ENCODE data around the gene MUC6. TPM values are rescaled to one million over a fixed set of nuclear protein-coding genes. Genes with fewer than 3 reads are reported as not detected.

MUC6 gene
- total and polyA plus RNA-seq, 10 of the 15 experiments (the other 5 are each of a cell fraction or from before 2014, with no cell fraction given) = 0.03 TPM; not detected in 8

DNA sequence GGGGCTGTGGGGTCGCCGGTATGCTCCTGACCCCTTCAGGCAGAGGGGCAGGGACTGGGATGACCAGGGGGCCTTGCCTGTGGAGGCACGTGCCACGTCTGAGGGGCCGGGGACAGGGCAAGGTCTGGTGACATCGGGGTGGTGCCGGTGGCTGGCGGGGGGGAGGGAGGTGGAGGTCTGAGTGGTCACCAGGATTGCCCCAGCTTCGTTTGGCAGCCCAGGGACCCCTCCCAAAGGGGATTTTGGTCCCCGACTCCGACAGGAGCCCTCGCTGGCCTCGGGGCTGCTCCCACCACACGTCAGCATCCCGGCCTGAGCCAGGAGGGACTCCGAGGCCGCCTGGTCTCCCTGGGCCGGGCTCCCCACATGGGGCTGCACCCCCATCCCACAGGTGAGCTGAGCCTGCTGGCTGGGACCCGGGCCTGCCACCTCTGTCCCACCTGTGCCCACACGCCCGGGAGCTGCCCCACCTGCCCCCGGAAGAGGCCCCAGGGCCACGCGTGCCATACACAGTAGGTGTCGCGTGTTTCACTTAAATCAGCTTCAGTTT lies 1.1 kb upstream of the MUC6 start (continued):
- TF ChIP-seq SIX5 (IDR thresholded peaks at IDR 0.05; ENCODE audit: low read depth, low read length, severe bottlenecking) = no peak

DNA sequence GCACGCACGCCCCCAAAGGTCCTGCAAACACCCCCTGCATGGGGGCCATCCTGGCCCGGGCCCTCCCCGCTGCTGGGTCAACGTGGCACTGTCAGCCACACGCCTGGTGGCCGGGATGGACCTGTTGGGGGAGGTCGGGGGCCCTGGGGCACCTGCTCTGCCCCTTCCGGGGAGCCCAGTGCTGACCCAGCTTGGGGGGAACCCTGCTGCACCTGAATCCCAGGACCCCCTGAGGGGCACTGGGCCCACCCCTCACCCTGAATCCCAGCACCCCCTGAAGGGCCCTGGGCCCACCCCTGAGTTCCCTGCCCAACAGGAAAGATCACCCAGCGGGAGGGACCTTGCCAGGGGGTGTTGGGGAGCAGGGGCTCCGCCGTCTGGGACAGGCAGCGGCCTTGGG lies 413 bp upstream of the MUC6 start:
- ChIA-PET SMC1A (ENCODE audit: uncharacterized antibody, unreplicated experiment) (no interaction called here), CTCF (no interaction called here), RAD21 (ENCODE audit: unreplicated experiment) (no interaction called here), POLR2A (no interaction called here)
- Histone ChIP-seq H2AFZ (ENCODE audit: control insufficient read depth, low read depth, low read length) (no peak overlapping the region), H3K79me2 (ENCODE audit: control insufficient read depth, insufficient read depth, low read length) (no peaks in the 10 kb centered on the region), H3K4me3 (no peak overlapping the region), H3K27ac (ENCODE audit: control insufficient read depth, insufficient read depth) (no peak overlapping the region), H3K4me1 (ENCODE audit: control insufficient read depth, insufficient read depth, low read length) (no peaks in the 10 kb centered on the region), H3K27me3 (replicated peaks in 1 of 2; ENCODE audit: control insufficient read depth in 2 of 2, insufficient read depth in 2 of 2, low read length in 1 of 2) (no peaks in the 10 kb centered on the region), H3K36me3 (ENCODE audit: control insufficient read depth in 2 of 2, insufficient read depth in 2 of 2, low read length in 1 of 2) (no peaks in the 10 kb centered on the region), H3K9ac (ENCODE audit: control insufficient read depth, insufficient read depth, low read length) (no peak overlapping the region), H4K20me1 (ENCODE audit: control insufficient read depth, insufficient read depth) (no peaks in the 10 kb centered on the region), H3K4me2 (ENCODE audit: control insufficient read depth, insufficient read depth) (no peak overlapping the region), H3K9me3 (replicated peaks; ENCODE audit: control insufficient read depth, insufficient read depth, low read length) (no peaks in the 10 kb centered on the region)
- intact Hi-C loops (cut with micrococcal nuclease; ENCODE audit: unreplicated experiment) (no loop called here), in situ Hi-C loops (cut with MboI) (no loop called here)
- no peak for TF ChIP-seq CEBPB (IDR thresholded peaks at IDR 0.05; ENCODE audit: borderline replicate concordance in 1 of 2, low read depth in 2 of 2, low read length in 2 of 2)
- ATAC-seq (no peak), DNase-seq (ENCODE audit: low read depth, low spot score) (no peak), FAIRE-seq (no peak)
- WGBS (ENCODE audit: insufficient coverage, insufficient replicate concordance, low lambda C conversion rate, missing lambda C conversion rate) = 38% methylated on average over 11 of the region's 13 CpGs
- BruUV-seq (replicated peaks) = no TSS peak

DNA sequence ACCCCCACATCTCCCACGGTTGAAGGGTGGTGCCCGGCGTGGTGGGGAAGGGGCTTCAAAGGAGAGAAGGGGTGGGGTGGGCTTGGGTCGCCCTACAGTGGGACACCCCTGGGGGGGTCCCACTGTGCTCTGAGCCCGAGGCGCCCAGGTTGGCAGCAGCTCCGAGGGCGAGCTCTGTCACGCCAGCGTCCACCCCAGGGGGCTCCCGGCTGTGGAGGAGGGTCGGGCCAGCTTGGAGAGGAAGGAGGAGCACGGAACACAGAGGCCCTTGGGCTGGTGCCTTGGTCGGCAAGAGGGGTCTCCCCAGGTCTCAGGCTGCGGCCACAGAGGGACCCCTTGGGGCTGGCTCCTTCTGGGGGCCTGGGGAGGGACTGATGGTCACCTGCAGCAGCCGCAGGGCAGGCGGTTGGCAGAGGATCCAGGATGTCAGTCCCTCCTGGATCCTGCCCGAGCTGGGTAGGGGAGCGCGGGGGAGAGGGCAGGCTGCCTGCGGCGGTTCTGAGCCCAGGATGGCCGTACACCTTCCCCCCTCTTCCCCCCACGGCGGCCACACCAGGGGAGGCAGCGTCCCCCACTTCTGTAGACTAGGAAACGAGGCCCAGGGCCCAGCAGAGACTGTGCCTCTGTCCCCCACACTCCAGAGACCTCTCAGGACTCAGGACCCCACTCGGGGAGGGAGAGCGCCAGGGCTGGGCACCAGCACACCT lies 788 bp downstream of the MUC6 start:
- H3K4me1 ChIP-seq (ENCODE audit: control insufficient read depth, insufficient read depth, low read length) = no peaks in the 10 kb centered on the region
- ChIA-PET RAD21 (ENCODE audit: unreplicated experiment) (no interaction called here), POLR2A (no interaction called here), CTCF (no interaction called here), SMC1A (ENCODE audit: uncharacterized antibody, unreplicated experiment) (no interaction called here)
- DNase-seq (ENCODE audit: low read depth, low spot score) (no peak), FAIRE-seq (no peak), ATAC-seq (no peak)
- in situ Hi-C loops (cut with MboI) (no loop called here), intact Hi-C loops (cut with micrococcal nuclease; ENCODE audit: unreplicated experiment) (no loop called here)
- no peaks in the 10 kb centered on the region for H3K79me2 ChIP-seq (ENCODE audit: control insufficient read depth, insufficient read depth, low read length)
- 42% methylated on average over 25 of the region's 29 CpGs for WGBS (ENCODE audit: insufficient coverage, insufficient replicate concordance, low lambda C conversion rate, missing lambda C conversion rate)
- no peaks in the 10 kb centered on the region for H4K20me1 ChIP-seq (ENCODE audit: control insufficient read depth, insufficient read depth)
- H3K27ac ChIP-seq (ENCODE audit: control insufficient read depth, insufficient read depth) = no peak overlapping the region
- H3K36me3 ChIP-seq (ENCODE audit: control insufficient read depth in 2 of 2, insufficient read depth in 2 of 2, low read length in 1 of 2) = no peaks in the 10 kb centered on the region
- H3K9ac ChIP-seq (ENCODE audit: control insufficient read depth, insufficient read depth, low read length) = no peak overlapping the region
- no peaks in the 10 kb centered on the region for H3K9me3 ChIP-seq (replicated peaks; ENCODE audit: control insufficient read depth, insufficient read depth, low read length)
- BruUV-seq (replicated peaks) = no TSS peak
- no peak overlapping the region for H3K4me3 ChIP-seq
- H2AFZ ChIP-seq (ENCODE audit: control insufficient read depth, low read depth, low read length) = no peak overlapping the region
- H3K4me2 ChIP-seq (ENCODE audit: control insufficient read depth, insufficient read depth) = no peak overlapping the region
- H3K27me3 ChIP-seq (replicated peaks in 1 of 2; ENCODE audit: control insufficient read depth in 2 of 2, insufficient read depth in 2 of 2, low read length in 1 of 2) = no peaks in the 10 kb centered on the region
- TF ChIP-seq NBN (IDR thresholded peaks at IDR 0.05) (no peak), SMARCA5 (IDR thresholded peaks at IDR 0.05) (no peak), SP1 (IDR thresholded peaks at IDR 0.05; ENCODE audit: low read depth, low read length) (no peak), GATAD2B (conservative IDR thresholded peaks at IDR 0.05; ENCODE audit: low read depth) (no peak), RCOR1 (conservative IDR thresholded peaks at IDR 0.05; ENCODE audit: low read depth, low read length) (no peak), CBX3 (IDR thresholded peaks at IDR 0.05; ENCODE audit: borderline replicate concordance, low read depth) (no peak), RAD21 (IDR thresholded peaks at IDR 0.05; ENCODE audit: insufficient read depth, low read depth, low read length) (no peak), CBX5 (IDR thresholded peaks at IDR 0.05; ENCODE audit: low read depth) (no peak), BACH1 (IDR thresholded peaks at IDR 0.05; ENCODE audit: borderline replicate concordance) (no peak), STAT1 (conservative IDR thresholded peaks at IDR 0.05) (no peak), YBX1 (IDR thresholded peaks at IDR 0.05) (no peak), BMI1 (IDR thresholded peaks at IDR 0.05; ENCODE audit: borderline replicate concordance) (no peak)
- TF ChIP-seq, protein P1, sequence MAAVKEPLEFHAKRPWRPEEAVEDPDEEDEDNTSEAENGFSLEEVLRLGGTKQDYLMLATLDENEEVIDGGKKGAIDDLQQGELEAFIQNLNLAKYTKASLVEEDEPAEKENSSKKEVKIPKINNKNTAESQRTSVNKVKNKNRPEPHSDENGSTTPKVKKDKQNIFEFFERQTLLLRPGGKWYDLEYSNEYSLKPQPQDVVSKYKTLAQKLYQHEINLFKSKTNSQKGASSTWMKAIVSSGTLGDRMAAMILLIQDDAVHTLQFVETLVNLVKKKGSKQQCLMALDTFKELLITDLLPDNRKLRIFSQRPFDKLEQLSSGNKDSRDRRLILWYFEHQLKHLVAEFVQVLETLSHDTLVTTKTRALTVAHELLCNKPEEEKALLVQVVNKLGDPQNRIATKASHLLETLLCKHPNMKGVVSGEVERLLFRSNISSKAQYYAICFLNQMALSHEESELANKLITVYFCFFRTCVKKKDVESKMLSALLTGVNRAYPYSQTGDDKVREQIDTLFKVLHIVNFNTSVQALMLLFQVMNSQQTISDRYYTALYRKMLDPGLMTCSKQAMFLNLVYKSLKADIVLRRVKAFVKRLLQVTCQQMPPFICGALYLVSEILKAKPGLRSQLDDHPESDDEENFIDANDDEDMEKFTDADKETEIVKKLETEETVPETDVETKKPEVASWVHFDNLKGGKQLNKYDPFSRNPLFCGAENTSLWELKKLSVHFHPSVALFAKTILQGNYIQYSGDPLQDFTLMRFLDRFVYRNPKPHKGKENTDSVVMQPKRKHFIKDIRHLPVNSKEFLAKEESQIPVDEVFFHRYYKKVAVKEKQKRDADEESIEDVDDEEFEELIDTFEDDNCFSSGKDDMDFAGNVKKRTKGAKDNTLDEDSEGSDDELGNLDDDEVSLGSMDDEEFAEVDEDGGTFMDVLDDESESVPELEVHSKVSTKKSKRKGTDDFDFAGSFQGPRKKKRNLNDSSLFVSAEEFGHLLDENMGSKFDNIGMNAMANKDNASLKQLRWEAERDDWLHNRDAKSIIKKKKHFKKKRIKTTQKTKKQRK (IDR thresholded peaks at IDR 0.05; ENCODE audit: low read depth, low read length) = no peak
